Cardiac septum (tissue), 1 donor: ENCODE data around the gene RFK. TPM values are rescaled to one million over a fixed set of nuclear protein-coding genes. Genes with fewer than 3 reads are reported as not detected.

ENCODE experiments used
- DNase-seq: peaks from one replicate; pipeline ENCODE4 v3.0.0-alpha.2; 2020; ENCODE audit warnings: low spot score
- intact Hi-C: fragments of 100-400 bp; cut with DNase I; formaldehyde crosslinking; loops from one replicate; pipeline ENCODE4 v1.14.0; 2022
- total RNA-seq: library from RNA; stranded (reverse); fragmentation: NEBNext Ultra II Directional; extraction: Animal tissue kit (Norgen Biotek cat#: 25700); gene quantifications from one replicate; pipeline ENCODE4 v1.2.1, GENCODE V29; 2021
- donor health status: DM: no; HTN: no; CAD: no.

Gene RFK
- total RNA-seq, 1 donor from 2014 or later, result 18.1 TPM

DNA sequence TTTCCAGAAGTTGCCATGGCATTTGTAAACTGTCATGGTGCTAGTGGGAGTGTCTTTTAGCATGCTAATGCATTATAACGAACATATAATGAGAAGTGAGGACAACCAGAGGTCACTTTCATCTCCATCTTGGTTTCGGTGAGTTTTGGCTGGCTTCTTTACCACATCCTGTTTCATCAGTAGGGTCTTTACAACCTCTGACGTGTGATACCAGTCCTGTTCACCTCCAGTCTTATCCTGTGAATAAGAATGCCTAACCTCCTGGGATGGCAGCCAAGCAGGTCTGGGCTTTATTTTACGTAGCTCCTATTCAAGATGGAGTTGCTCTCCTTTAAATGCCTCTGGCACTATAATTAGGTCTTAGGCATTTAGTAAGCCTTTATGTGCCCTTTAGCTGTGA lies 20.4 kb upstream of the RFK start:
- intact Hi-C loops, result no loop called here
- no peak for DNase-seq

DNA sequence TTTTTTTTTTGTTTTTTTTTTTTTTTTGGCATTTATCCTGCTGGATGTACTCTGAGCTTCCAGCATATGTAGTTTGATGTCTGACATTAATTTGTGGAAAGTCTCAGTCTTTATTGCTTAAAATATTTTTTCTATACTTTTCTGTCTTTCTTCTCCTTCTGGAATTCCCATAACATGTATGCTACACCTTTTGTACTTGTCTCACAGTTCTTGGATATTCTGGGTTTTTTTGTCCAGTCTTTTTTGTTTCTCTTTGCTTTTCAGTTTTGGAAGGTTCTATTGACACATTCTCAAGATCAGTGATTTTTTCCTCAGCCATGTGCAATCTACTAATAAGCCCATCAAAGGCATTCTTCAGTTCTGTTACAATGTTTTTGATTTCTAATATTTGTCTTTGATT lies 19.4 kb upstream of the RFK start:
- DNase-seq, result no peak
- intact Hi-C loops, result no loop called here

DNA sequence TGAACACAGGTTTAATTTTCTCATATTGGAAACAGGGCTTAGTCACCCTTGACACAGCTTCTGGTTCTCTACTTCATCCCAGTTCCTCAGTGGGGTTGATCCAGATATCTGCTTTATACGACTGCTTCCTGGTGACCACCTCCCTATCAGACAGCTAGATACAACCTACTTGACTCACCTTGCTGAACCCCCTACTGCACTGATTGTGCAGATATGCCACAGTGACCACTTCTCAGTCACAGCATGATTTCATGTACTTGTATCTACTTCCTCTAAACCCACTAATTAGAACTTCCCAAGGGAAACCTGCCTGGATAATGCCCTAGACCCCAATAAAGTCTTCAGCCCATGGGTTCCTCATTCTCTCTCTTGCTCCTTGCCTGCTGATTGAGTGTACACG lies 18.4 kb upstream of the RFK start:
- DNase-seq, result no peak

DNA sequence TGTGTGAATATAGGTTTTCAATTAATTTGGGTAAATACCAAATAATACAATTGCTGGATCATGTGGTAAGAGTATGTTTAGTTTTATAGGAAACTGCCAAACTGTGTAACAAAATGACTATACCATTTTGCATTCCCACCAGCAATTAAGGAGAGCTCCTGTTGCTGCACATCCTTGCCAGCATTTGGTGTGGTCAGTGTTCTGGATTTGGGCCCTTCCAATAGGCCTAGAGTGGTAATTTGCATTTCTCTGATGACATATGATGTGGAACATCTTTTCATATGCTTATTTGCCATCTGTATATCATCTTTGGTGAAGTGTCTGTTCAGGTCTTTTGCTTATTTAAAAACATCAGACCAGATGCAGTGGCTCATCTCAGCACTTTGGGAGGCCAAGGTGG lies 11.6 kb upstream of the RFK start:
- intact Hi-C loops, result no loop called here
- no peak for DNase-seq

More for the DNA sequence above, 18.4 kb upstream of the RFK start:
- intact Hi-C loops, result no loop called here

DNA sequence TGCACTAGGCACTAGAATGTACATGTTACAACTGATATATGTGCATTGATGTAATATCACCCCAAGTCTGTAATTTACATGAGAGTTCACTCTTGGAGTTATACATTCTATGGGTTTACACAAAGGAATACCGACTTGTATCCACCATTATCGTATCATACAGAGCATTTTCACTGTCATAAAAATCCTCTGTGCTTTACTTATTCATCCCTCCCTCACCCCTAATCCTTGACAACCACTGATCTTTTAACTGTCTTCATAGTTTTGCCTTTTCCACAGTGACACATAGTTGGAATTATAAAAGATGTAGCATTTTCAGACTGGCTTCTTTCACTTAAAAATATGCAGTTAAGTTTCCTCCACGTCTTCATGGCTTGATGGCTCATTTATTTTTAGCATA lies 11.1 kb upstream of the RFK start:
- intact Hi-C loops, result no loop called here
- DNase-seq, result no peak

DNA sequence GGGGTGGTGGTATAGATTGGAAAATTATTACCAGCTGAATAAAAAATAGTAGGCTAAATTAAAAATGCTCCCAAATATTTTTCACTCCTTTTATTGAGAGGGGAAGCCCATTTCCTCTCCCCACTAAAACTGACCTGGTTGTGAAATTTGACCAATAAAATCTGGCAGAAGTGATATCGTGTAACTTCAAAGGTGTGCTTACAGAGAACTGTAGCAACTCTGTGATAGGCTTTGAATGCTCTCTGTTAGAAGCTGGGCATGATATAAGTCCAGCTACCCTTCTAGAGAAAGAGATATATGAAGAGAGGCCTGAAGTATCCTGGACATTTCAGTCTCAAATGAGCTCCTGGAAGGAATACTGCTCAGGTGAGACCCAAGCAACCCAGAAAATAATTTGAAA lies 10.2 kb upstream of the RFK start:
- DNase-seq, result no peak
- intact Hi-C loops, result loop anchor here (5.0 kb wide), 1 partner anchor 298 kb away; no protein-coding TSS in a partner anchor

DNA sequence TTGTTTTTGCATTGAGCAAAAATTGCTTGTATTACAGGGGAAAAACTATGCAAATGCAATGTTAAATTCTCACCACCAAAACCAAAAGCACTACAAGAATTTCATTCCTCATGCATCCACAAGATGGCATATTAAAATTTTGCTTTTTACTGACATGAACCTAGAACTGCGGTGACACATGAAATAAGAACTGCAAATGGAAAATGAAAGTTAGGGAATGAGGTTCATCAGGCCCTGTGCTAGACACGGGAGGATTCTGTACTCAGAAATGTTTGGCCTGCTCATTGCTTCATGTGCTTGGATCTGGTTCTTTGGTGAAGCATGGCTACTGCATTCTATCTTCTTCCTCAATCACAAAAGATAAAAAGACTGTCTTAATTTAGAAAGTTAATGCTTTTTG lies 9.1 kb upstream of the RFK start:
- DNase-seq, result no peak
- intact Hi-C loops, result loop anchor here (5.0 kb wide), 1 partner anchor 299 kb away; no protein-coding TSS in a partner anchor

DNA sequence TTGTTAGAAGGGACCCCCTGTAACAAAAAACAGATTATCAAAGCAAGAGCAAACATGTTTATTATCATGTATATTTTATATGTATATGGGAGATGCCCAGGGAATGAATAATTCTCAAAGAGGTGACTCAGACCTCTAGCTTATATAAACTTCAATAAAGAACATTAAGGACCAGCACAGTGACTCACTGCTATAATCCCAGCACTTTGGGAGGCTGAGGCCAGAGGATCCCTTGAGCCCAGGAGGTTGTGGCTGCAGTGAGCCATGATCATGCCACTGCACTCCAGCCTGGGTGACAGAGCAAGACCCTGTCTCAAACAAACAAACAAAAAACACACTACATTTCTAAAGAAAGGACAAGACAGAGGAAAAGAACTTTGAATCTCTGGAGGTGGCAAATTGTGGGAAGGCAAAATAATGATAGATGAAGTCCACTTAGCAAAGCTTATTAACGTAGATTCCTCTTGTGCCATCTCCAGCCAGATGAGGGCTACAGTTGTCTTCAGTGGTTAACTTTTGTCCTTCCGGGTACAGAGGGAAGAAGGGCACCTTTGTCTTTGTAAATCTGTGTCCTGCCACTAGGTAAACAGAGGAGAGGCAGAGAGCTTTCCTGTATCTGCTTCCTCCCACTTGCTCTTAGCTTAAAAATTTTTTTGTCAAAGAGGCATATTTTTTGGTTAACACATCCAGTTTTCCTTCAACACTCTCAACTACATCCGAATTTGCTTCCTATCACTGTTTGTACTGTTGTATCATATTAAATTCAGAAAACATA lies 7.5 kb upstream of the RFK start:
- DNase-seq, result no peak
- intact Hi-C loops, result loop anchor here (5.0 kb wide), 1 partner anchor 301 kb away; no protein-coding TSS in a partner anchor

DNA sequence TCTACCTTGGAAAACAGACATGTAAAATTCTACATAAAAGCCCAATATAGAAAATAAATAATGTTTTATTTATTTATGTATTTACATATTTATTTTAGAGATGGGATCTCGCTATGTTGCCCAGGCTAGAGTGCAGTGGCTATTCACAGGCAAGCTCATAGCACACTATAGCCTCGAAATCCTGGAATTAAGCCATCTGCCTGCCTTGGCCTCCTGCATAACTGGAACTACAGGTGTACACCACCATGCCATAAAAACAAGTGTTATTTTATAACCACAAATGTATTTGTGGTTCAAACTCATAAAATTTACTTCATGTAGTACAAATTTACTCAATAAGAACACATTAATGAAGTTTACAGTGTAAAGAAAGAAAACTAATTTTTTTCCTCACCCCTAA lies 7.0 kb upstream of the RFK start:
- intact Hi-C loops, result loop anchor here (5.0 kb wide), 1 partner anchor 301 kb away; no protein-coding TSS in a partner anchor
- no peak for DNase-seq

DNA sequence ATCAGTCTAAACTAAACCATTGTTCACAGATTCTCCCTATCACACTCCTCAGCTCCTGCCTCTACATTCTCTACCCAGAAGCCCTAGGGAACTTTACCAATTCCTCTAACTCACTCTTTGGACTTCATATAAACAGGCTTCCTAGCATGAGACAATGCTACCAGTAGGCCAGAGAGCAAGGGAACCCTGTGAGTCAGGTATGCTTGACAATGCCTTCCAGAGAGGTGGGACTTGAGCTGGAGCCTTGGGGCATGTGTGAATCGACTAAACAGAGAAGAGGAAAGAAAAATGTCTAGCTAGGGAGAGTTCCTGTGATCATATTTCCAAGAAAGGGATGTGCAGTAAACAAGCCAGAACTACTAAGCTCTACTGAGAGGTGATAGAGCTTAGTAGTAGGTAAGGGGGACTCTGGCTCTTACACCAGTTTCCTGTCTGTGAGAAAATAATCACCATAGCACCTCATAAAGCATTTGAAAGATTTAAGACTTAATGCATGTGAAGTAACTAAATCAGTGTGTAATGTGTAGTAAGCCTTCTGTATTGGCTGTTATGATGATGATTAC lies 6.4 kb upstream of the RFK start:
- no peak for DNase-seq
- intact Hi-C loops, result loop anchor here (5.0 kb wide), 1 partner anchor 302 kb away; no protein-coding TSS in a partner anchor

DNA sequence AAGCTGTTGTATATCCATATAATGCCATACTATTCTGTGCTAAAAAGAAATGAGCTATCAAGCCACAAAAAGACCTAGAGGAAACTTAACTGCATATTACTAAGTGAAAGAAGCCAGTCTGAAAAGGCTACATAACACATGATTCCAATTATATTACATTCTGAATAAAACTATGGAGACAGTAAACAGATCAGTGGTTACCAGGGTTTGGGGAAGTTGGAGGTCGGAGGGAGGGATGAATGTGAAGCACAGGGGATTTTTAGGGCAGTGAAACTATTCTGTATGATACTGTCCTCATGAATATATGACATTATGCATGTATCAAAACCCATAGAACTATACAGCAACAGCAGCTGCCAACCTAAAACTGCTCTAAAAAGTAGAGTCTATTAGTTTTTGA lies 5.6 kb upstream of the RFK start:
- intact Hi-C loops, result loop anchor here (5.0 kb wide), 1 partner anchor 302 kb away; no protein-coding TSS in a partner anchor
- DNase-seq, result no peak

DNA sequence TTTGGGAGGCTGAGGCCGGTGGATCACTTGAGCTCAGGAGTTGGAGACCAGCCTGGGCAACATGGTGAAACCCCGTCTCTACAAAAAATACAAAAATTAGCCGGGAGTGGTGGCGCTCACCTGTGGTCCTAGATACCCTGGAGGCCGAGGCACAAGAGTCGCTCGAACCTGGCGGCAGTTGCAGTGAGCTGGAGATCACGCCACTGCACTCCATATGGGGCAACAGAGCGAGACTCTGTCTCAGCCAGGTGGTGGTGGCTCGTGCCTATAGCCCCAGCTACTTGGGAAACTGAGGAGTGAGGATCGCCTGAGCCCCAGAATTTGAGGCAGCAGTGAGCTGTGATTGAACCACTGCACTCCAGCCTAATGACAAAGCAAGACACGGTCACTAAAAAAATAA lies 2.4 kb upstream of the RFK start:
- no peak for DNase-seq
- intact Hi-C loops, result no loop called here

DNA sequence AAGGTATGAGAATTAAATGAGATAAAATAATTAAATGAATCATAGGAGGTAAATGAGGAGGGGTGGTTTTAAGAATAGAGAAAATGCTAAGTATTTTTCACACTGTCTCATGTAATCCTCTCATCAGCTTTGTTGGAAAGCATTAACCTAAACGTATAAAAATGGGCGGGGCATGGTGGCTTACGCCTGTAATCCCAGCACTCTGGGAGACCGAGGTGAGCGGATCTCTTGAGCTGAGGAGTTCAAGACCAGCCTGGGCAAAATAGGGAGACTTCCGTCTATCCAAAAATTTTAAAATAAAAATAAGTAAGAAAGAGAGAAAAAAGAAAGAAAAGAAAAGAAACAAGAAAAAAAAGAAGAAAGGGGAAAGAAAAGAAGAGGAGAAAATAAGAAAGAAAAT lies 1.9 kb upstream of the RFK start:
- intact Hi-C loops, result no loop called here
- no peak for DNase-seq

DNA sequence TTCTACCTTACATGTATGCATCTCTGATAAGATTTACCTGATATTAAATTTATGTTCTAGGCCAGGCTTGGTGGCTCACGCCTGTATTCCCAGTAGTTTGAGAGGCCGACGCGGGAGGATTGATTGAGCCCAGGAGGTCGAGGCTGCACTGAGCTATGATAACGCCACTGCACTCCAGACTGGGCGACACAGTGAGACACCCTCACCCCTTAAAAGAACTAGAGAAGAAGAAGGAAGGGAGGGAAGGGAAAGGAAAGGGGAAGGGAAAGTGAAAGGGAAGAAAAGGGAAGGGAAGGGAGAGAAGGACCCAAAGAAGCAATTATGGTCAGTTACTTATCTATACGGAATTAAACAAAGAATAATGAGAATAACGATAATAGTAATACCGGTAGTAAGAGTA lies 1.2 kb upstream of the RFK start:
- intact Hi-C loops, result no loop called here
- DNase-seq, result no peak

DNA sequence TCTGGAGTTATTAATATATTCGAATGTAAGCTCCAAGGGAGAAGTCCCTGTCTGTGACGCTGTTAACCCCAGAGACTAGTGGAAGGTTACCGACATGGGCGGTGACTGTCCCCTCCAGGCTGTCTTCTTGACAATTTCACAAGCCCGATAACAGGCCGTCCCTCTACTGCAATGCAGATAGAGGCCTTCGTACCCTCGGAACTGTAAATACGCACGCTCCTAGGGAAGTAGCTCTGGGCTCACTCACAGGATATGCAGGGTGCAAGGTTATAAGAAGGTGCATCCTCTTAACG lies 680 bp upstream of the RFK start:
- no peak for DNase-seq
- intact Hi-C loops, result no loop called here

DNA sequence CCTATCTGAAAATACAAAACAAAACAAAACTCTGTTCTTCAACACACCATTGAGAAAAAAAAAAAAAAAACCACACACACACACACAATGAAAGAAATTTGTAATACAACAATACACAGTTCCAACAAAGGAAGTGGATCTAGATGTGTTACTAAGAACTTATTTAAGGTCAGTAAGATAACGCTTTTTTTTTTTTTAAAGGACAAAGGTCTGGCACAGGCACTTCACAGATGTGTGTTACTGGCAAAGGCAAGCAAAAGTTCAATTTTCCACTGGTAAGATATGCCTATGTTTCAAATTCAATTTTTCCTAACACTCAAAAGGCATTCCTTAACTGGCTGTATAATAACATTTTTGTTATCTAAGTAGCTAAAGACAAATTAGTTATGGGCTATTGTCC lies 3.6 kb downstream of the RFK start:
- no peak for DNase-seq
- intact Hi-C loops, result no loop called here

DNA sequence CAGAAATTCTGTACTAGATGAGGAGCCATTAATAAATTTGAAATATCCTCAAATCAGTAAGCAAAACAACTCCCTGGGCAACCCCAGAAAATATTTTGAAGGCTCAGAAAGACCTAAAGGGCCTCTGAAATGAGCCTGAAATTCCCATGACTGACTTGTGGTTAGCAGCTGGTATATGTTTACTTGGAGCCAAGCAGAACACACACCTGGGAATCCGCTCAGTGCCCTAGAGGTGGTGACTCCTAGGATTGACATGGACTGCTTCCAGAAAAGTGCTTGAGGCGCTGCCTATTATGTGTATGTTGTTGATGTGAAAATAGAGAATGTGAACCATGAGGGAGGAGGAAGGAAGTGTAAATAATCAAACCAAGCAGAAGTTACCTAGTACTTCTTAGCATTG lies 14.7 kb downstream of the RFK start:
- intact Hi-C loops, result no loop called here
- DNase-seq, result no peak

DNA sequence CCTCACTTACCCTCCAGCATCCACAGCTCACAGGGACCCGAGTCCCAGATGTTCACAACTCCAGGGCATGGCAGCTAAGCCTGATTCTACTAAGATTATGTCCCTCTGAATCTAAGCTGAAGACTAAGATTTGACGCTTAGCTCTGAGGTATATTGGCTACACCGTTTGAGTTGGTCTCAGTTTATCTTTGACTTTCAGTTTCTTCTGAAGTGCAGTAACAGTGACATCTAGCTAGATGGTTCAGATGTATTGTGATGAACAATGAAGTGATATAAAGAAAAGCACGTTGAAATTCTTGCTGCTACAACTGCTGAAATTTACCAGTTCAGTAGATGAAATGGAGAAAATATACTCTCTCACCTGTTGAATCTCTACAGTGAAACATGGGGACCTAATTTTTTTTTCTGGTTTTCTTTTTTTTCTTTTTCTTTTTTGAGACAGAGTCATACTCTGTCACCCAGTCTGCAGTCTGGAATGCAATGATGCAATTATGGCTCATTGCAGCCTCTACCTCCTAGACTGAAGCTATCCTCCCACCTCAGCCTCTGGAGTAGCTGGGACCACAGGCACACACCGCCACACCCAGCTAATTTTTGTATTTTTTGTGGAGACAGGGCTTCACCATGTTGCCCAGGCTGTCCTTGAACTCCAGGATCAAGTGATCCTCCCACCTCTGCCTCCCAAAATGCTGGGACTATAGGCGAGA lies 15.7 kb downstream of the RFK start:
- intact Hi-C loops, result no loop called here
- no peak for DNase-seq

DNA sequence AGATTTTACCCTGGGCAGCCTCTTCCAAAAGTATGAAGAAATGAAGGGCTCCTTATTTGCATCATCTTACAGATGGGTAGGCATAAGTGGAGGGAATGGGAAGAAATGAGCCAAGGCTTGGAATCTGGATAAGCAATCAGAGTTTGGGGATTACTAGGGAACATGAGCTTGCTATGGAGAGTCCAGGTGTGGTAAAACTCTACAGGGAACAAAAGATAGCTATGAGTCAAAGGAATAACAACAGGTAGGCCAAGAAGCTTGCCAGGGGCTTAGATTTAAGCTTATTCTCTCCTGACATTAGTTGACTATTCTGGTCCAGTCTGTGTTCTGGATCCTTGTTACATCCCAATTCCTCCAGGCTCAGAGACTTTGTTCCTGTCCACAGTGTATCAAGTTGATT lies 16.4 kb downstream of the RFK start:
- intact Hi-C loops, result no loop called here
- no peak for DNase-seq

DNA sequence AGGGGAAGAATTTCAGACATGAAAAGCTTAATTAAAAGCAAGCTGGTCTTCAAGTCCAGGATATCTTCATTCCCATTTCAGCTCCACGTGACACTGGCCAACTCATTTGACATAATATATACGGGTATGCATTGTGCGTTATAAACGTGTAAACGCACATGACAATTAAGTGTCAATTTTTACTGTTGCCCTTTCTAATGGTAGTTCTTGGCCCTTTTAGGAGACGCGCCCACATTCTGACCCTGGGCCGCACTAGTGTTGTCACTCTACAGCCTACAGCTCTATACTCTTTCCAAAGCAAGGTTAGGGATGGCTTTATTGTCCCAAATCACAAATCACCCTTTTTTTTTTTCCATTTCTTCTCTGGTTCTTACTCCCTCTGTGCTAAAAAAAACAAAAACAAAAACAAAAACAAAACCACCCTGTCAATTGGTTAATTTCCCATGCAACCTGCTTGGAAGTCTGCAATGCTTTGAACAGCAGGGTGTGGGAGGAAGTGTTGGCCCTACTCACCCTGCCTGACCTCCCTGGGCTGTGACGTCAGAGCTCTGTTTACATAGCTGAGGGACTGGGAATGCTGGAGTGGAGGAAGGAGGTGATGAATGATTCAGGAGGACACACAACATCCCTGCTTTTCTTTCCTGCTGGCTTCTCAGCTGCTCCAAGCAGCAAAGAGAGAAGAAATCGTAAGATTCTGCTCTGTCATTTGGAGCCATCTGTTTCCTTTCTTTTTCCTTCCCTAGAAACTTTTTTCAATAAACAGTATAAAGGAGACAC lies 19.3 kb downstream of the RFK start:
- peak; percentile 87 for DNase-seq
- intact Hi-C loops, result no loop called here
